Endometrial microvascular endothelial cells (primary cell): Measurements from ENCODE around the gene GABRG3. TPM values are rescaled to one million over a fixed set of nuclear protein-coding genes. Genes with fewer than 3 reads are reported as not detected.

ENCODE experiments used
- in situ Hi-C: cut with HindIII; loops from 2 replicates; pipeline ENCODE4 v1.10.0; 2017; ENCODE audit warnings: low sequenced_read_pairs, low pct_unique_long_range_greater_than_20kb; ENCODE audit errors: inconsistent ontology term
- total RNA-seq: library from RNA; depleted of rRNA; stranded (reverse); fragments of >200 nt; gene quantifications from one replicate; pipeline ENCODE4 v1.2.3, GENCODE V29; 2015; ENCODE audit errors: inconsistent ontology term

Gene GABRG3
- total RNA-seq, result not detected

DNA sequence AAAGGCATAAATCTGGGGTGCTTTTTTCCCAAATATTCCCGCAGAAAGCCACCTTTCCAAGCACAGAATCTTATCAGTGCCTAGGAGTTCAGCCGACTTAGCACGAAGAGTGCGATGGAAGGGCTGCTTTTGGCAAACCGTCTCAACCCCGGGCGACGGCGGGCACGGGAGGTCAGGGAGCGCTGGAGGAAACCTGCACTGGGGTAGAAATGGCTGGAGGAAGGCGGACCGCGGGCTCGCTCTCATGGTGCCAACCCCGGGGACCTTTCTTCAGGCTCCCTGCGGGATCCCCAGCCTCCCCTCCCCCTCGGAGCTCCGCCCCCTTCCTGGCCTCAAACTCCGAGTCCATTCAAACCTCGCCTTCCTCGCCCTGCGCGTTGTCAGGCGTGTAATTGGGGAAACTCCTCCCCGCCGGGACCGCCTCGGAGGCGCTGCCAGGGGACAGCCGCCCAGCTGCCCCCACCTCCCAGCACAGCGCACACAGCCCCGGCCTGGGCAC is at the start of gene GABRG3:
GABRG3 (plus strand) TSS at position 470 of the 499 bp plus-strand sequence.
- in situ Hi-C loops, result no loop called here

- in situ Hi-C loops, result no loop called here
These were observed 49.5 kb upstream of the GABRG3 start for GRCh38 chr15:26921433-26921832.

- in situ Hi-C loops, result no loop called here
These were observed 44.9 kb upstream of the GABRG3 start for GRCh38 chr15:26926081-26926480.

GRCh38 chr15:26928051-26928450 is 42.9 kb upstream of the GABRG3 start:
- in situ Hi-C loops, result no loop called here

DNA sequence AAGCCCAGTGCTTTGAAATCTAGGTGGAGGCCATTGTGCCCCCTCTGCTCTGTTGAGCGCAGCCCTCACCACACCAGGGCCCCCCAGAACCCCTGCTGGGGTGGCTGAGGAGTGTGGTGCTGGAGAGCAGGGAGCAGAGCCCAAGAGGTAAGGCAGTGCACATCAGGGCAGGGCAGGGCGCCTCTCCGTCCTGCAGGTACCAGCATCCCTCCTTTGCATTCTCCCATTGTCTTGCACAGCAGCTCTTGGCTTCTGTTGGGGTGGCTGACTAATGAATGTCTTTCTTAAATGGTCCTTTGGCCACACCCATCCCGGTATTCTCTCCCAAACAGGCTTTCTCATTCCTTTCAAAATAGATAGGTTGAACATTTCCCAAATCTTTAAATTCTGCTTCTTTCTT is 41.4 kb upstream of the GABRG3 start:
- in situ Hi-C loops, result no loop called here

DNA sequence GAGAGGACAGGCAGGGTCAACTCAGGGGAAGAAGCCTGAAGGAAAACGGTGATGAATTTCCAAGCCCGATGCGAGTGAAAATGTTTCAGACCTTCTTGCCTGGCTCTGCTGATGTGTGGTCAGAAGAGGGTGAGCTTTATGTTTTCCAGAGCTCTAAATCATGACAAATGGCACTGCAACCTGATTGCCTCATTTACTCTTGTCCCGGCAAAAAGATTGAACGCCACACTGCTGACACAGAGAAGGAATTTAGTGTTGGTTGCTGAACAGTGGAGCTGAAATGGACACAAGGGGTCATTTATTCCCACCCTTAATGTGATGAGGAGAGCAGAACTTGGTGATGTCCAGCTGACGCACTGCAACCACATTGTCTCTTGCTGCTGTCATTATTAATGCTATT is 36.1 kb upstream of the GABRG3 start:
- in situ Hi-C loops, result no loop called here

- in situ Hi-C loops, result no loop called here
These were observed 35.7 kb upstream of the GABRG3 start for GRCh38 chr15:26935322-26935721.

GRCh38 chr15:26936502-26936901 is 34.5 kb upstream of the GABRG3 start:
- in situ Hi-C loops, result no loop called here

DNA sequence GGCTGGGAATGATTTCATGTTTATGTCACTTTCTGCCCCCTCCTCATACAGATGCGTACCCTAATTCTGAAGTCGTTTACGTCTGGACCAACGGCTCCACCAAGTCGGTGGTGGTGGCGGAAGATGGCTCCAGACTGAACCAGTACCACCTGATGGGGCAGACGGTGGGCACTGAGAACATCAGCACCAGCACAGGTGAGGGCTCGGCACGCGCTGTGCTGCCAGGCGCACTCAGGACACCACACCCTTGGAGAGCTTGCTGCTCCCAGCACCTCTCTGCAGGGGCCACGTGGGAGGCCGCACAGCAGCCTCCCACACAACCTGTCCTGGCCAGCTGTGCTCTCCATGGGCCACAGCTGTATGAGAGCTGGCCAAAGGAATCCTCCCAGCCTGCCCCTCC is 33.8 kb upstream of the GABRG3 start:
- in situ Hi-C loops, result no loop called here

DNA sequence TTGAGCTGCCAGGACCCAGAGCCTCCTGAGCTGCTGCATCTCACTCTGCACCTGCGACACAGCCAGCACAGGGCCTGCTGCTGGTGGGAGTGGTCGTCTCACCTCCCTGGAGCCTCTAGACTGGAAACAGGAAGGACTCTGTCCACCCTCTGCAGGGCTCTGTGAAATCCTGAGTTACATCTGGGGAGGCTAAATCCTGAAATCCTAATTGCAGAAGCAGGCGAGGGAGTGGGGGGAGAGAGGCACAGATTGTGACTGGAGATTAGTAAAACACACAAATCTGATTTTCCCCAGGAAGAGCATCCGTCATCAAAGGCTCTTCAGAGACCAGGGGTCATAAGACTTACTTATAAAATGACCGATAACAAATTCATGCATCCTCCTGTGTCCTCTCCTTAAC is 31.6 kb upstream of the GABRG3 start:
- in situ Hi-C loops, result no loop called here

GRCh38 chr15:26941489-26941888 is 29.5 kb upstream of the GABRG3 start:
- in situ Hi-C loops, result no loop called here

DNA sequence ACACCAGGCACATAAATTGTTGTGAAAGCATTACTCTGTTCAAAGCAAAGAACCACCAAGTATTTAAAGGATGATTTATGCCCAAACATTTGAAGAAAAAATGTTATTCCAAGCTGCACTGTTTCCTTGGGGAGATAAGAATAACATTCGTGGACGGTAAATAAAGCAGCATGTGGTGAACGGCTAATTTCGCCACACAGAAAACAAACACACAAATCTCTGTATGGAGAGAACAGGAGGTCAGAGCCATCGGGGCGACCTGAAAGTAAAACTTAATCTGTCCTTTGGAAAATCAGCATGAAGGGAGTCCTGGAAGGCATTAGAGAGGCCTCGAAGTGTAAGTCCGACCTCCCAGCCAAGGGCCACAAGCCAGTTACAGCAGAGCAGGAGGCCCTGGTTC is 27.1 kb upstream of the GABRG3 start:
- in situ Hi-C loops, result no loop called here

DNA sequence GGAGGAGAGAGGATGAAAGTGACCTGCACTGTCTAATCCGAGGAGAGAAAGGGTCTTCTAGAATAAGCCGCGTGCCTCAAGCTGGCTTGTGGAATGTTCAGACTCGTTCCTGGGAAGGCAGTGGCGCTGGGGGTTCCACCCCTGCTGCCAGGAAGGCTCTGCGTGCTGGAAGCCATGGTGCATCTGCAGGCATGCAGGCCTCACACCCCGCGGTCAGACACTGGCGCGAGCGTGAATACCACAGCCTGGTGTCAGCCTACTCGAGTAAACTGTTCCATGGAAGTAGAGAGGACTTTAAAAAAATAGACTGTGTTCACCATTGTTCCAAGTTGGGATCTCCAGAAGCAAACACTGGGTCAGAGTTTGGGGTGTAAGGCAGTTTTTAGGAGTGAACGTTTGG is 25.9 kb upstream of the GABRG3 start:
- in situ Hi-C loops, result no loop called here

GRCh38 chr15:26950001-26950400 is 21.0 kb upstream of the GABRG3 start:
- in situ Hi-C loops, result no loop called here

DNA sequence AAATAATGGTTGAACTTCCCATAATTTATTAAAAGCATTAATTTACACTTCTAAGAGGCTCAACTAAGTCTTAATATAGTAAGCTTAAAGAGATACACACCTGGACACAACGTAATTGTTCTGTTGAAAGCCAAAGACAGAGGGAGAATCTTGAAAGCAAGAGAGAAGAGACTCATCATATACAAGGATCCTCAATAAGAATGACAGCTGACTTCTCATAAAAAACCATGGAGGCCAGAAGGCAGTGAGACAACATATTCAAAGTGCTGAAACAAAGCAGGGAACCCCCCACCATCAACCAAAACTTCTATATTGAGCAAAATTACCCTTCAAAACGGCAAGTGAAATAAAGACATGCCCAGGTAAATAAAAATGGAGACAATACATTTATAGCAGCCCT is 16.6 kb upstream of the GABRG3 start:
- in situ Hi-C loops, result no loop called here

DNA sequence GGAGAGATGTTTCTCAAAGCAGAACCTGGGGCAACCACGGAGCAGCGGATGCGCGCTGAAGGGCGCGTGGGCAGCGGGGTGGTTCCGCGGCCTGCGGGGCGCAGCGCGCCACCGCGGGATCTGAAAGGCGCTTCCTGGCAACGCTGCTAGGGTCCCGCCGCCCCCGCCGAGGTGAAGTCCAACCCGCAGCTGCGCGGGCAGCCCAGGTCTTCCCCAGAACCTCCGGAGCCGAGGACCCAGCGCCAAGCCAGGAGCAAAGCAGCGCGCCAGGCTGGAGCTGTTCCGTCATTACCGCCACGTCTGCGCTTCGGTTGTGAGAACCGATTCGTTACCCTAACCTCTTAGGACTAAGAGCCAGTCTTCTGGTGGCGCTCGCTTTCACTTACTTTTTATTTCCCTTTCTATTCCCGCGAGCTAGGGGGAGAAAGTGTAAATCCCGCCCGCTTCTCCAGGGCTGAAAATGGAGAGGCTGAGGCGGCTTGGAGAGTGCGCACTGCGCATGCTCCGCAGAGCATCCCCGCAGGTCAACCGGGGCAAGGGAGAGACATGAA is 3.2 kb upstream of the GABRG3 start:
- in situ Hi-C loops, result no loop called here

- in situ Hi-C loops, result no loop called here
These were observed 2.2 kb upstream of the GABRG3 start for GRCh38 chr15:26968806-26969205.

DNA sequence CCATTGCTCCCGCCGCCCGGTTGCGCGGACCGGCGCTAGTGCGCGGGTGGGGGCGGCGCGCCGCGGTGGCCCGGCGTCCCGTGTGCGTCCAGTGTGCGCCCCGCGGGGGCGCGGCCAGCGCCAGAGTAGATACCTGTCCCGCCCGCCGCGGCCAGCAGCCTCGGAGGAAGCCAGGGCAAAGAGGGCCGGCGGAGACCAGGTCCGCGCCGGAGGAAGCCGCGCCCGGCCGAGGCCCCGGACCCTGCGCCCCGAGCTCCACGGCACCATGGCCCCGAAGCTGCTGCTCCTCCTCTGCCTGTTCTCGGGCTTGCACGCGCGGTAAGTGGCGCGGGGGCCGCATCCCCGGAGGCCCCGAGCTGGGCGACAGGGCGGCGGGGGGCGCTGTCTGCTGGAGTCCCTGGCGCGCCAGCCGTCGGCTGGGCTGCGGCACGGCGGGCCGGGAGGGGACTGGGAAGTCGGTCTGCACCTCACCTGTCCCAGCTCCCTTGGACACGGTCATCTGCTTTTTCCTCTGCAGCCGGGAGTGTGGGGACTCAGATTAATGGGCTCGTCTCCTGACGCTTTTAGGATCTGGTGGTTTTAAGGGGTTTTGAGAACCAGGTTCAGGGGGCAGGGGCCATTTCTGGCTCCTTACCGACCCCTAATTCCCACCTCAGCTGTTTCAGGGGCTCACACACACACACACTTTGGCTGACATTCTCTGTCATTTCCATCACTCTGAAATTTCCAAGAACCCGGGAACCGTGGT is 464 bp downstream of the GABRG3 start:
- in situ Hi-C loops, result no loop called here

DNA sequence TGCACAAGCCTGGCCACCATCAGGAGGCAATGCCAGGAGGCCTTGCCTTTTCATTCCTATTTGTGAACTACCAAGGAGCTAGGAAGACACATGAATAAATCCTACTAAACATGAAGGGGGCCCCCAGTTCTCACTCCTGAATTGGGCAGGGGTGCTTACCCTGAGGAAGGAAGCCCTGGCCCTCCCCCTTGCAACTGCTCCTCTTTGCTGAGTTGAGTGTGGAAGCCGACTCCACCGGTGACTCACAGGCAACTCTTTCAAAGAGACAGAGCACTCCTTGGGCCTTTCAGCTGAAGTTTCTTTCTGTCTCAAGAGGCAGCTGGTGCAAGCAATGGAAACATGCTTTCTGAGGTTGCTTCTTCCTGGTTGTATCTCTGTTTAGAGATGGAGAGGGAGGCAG is 1.7 kb downstream of the GABRG3 start:
- in situ Hi-C loops, result no loop called here

DNA sequence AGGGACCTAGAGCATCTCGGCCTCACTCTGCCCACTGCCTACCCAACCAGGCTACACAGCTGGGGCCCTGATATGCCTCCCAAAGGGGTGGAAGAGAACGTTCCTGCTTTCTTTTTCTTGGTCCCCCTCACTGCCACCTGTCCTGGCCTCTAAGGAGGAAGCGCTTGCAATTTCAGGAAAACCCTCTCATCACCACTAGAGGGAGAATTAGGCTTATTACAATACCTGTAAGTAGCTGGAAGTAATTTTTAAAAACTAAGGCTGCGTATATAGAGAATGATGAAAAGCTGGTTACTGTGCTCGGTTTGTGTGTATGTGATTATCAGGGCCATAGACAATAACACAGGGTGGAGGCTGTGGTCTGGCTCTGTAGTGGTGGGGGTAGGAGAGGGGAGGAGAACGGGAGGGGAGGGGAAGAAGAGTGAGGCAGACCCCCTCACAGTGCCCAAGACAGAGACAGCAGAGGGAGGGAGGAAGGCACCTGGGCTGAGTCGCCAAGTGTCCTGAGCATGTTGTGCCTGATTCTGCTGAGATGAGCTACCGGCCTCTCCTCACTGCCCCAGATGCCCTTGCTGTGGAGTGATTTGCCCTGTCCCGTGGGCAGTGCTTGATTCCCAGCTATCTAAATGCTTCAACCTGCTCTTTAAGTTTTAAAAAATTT is 3.3 kb downstream of the GABRG3 start:
- in situ Hi-C loops, result no loop called here
